ENCODE results near the gene SNAPIN.

SNAPIN gene

DNA sequence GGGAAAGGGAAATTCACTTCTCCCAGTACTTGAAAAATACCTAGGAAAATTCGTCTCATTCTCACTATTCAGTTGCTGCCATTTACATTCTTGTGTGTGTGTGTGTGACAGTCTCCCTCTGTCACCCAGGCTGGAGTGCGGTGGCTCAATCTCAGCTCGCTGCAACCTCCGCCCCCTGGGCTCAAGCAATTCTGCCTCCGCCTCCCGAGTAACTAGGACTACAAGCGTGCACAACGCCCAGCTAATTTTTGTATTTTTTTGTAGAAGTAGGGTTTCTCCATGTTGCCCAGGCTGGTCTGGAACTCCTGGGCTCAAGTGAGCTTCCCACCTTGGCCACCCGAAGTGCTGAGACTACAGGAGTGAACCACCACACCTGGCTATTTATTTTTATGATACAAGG lies 1.2 kb downstream of the SNAPIN start:
- peaks cover 24% of the 10 kb centered on the region for H3F3A ChIP-seq (ENCODE audit: low read depth)
- H3K4me2 ChIP-seq (ENCODE audit: low read depth, low read length, poor library complexity, severe bottlenecking) = peak overlapping the region; percentile 95
- no peaks in the 10 kb centered on the region for H3K4me1 ChIP-seq (ENCODE audit: insufficient read depth, low read length, poor library complexity, severe bottlenecking)
- peaks cover 40% of the 10 kb centered on the region for H4K20me1 ChIP-seq (ENCODE audit: insufficient read depth, low read length, poor library complexity, severe bottlenecking)
- peak overlapping the region; percentile 75 for H3K9ac ChIP-seq (ENCODE audit: low read depth, low read length, poor library complexity, severe bottlenecking)
- H3K4me3 ChIP-seq (ENCODE audit: low read length, poor library complexity, severe bottlenecking) = peak overlapping the region; percentile 88
- peaks cover 38% of the 10 kb centered on the region for H3K36me3 ChIP-seq (ENCODE audit: insufficient read depth, low read length)
- TF ChIP-seq CTCF (conservative IDR thresholded peaks at IDR 0.05; ENCODE audit: low read length) (no peak), EZH2phosphoT487 (IDR thresholded peaks at IDR 0.05; ENCODE audit: borderline replicate concordance) (no peak)
- H3K27me3 ChIP-seq (ENCODE audit: insufficient read depth, low read length, poor library complexity, severe bottlenecking) = no peaks in the 10 kb centered on the region
- no peak overlapping the region for H2AFZ ChIP-seq (ENCODE audit: low read length)
- H3K9me3 ChIP-seq (ENCODE audit: insufficient read depth, low read depth, low read length) = no peaks in the 10 kb centered on the region
- H3K9me2 ChIP-seq (replicated peaks; ENCODE audit: low read depth, low read length) = no peaks in the 10 kb centered on the region
- H3K79me2 ChIP-seq (ENCODE audit: insufficient read depth, low read length) = peaks cover 44% of the 10 kb centered on the region

DNA sequence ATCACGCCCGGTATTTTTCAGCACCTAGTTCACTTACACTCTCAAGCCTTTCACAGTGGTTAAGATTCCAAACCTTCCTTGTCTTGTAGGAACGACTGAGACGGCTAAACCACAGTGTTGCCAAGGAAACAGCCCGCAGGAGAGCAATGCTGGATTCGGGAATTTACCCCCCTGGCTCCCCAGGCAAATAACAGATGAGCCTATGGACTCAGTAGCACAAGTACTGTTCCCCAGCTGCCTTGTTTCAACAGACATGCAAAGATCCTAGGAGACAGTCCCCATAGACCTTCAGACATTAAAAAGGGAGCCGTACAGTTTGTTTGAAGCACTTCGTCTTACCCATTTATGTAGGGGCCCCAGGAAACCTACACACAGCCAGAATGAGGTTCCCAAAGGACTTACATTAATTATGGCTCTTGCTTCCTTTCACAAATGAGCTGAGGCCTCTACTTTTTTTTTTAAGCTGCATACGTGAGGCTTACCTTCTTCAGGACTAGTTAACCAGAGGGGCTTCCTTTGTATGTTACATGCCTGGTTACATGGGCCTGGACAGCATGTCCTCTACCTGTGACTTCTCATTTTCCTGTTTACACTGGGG lies 2.7 kb downstream of the SNAPIN start:
- TF ChIP-seq EZH2phosphoT487 (IDR thresholded peaks at IDR 0.05; ENCODE audit: borderline replicate concordance) (no peak), CTCF (conservative IDR thresholded peaks at IDR 0.05; ENCODE audit: low read length) (no peak)
- no peaks in the 10 kb centered on the region for H3K27me3 ChIP-seq (ENCODE audit: insufficient read depth, low read length, poor library complexity, severe bottlenecking)
- H3K9ac ChIP-seq (ENCODE audit: low read depth, low read length, poor library complexity, severe bottlenecking) = no peak overlapping the region
- H3K4me2 ChIP-seq (ENCODE audit: low read depth, low read length, poor library complexity, severe bottlenecking) = no peak overlapping the region
- no peaks in the 10 kb centered on the region for H3K9me2 ChIP-seq (replicated peaks; ENCODE audit: low read depth, low read length)
- H3K79me2 ChIP-seq (ENCODE audit: insufficient read depth, low read length) = peaks cover 60% of the 10 kb centered on the region
- no peak overlapping the region for H2AFZ ChIP-seq (ENCODE audit: low read length)
- peaks cover 56% of the 10 kb centered on the region for H4K20me1 ChIP-seq (ENCODE audit: insufficient read depth, low read length, poor library complexity, severe bottlenecking)
- peaks cover 24% of the 10 kb centered on the region for H3F3A ChIP-seq (ENCODE audit: low read depth)
- H3K4me3 ChIP-seq (ENCODE audit: low read length, poor library complexity, severe bottlenecking) = no peak overlapping the region
- peaks cover 54% of the 10 kb centered on the region for H3K36me3 ChIP-seq (ENCODE audit: insufficient read depth, low read length)
- no peaks in the 10 kb centered on the region for H3K9me3 ChIP-seq (ENCODE audit: insufficient read depth, low read depth, low read length)
- H3K4me1 ChIP-seq (ENCODE audit: insufficient read depth, low read length, poor library complexity, severe bottlenecking) = peaks cover 2% of the 10 kb centered on the region

DNA sequence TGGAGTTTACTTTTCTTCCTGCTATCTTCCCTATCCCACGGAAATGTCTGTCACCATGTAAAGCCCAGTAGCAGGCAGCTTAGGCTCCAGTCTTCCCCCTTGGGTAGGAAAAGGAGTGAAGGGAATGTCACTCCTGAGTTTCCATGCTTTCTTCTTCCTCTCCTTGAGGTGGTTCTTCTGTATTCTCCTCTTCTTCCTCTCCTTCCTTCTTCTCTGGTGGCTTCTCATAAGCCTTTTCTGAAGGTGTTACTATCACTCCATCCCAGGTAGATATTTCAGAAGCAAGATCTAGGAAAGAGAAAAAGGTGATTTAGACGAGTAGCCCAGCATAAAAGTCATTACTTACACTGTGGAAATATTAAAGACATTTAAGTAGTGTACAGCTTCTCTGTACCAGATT lies 3.8 kb downstream of the SNAPIN start:
- Histone ChIP-seq H3K4me3 (ENCODE audit: low read length, poor library complexity, severe bottlenecking) (no peak overlapping the region), H3K4me1 (ENCODE audit: insufficient read depth, low read length, poor library complexity, severe bottlenecking) (peaks cover 10% of the 10 kb centered on the region), H4K20me1 (ENCODE audit: insufficient read depth, low read length, poor library complexity, severe bottlenecking) (peaks cover 66% of the 10 kb centered on the region), H3K9ac (ENCODE audit: low read depth, low read length, poor library complexity, severe bottlenecking) (no peak overlapping the region), H3F3A (ENCODE audit: low read depth) (peaks cover 24% of the 10 kb centered on the region), H3K27me3 (ENCODE audit: insufficient read depth, low read length, poor library complexity, severe bottlenecking) (no peaks in the 10 kb centered on the region), H3K9me3 (ENCODE audit: insufficient read depth, low read depth, low read length) (no peaks in the 10 kb centered on the region), H3K9me2 (replicated peaks; ENCODE audit: low read depth, low read length) (no peaks in the 10 kb centered on the region), H3K79me2 (ENCODE audit: insufficient read depth, low read length) (peaks cover 70% of the 10 kb centered on the region), H3K36me3 (ENCODE audit: insufficient read depth, low read length) (peaks cover 64% of the 10 kb centered on the region), H3K4me2 (ENCODE audit: low read depth, low read length, poor library complexity, severe bottlenecking) (no peak overlapping the region), H2AFZ (ENCODE audit: low read length) (no peak overlapping the region)
- TF ChIP-seq EZH2phosphoT487 (IDR thresholded peaks at IDR 0.05; ENCODE audit: borderline replicate concordance) = no peak
- no peak for TF ChIP-seq CTCF (conservative IDR thresholded peaks at IDR 0.05; ENCODE audit: low read length)

Measured in Loucy (cell line).